HG03139 (cell line): ENCODE data around the gene CDC26.

Source experiments
- ATAC-seq: cut with Tn5 transposase; IDR thresholded peaks from one replicate; pipeline ENCODE4 v1.9.1; 2021; ENCODE audit not compliant: unreplicated experiment

CDC26 gene

DNA sequence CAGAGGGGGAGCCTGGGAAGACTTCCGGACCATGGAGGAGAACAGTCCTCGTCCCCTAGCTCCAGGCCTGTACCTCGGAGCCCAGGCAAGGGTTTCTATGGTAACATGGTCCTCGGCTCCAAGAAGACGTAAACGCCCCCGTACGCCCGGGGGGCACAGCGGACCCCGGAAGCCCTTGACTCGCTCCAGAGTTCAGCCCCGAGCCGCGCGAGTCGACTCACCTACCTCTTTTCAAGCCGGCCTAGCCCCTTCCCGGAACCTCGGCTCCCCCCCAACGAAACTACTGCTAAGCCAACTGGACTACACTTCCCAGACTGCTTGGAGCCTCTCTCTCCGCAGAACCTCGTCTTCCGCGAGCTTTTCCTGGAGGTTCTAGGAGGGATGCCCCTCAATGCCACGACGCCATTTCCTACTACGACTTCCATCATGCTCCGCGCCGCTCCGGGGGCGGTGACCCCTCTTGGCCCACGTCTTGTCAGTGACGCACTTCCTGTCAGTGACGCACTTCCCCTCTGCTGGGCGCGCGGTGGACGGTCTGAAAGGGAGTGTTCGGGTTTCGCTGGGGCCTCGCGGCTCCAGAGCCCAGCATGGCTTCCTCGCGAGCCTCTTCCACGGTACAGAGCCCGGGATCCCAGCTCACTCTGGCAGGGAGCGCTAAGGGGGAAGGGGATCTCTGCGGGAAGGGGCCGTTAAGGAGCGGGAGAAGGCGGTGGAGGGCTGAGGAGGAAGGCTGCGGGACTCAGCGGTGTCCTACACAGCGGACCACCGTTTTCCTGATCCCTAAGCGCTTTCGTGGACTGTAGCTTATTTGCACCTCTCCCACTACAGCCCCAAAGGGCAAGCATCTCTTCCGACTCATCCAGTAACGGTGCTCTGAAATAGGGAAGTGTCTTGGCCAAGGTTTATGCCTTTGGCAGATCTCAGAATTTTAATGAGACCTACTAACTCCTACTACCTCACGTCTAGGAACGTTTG is at the start of gene CDC26, which contains the start of gene PRPF4:
Gene CDC26 (minus strand): TSS at position 416 of the 975 bp plus-strand sequence. CDS start 3,065 bp downstream, outside the sequence.
Gene PRPF4 (plus strand): TSS at position 502 of the 975 bp plus-strand sequence. CDS start 86 bp downstream, at position 588.
- ATAC-seq = peak; percentile 98

DNA sequence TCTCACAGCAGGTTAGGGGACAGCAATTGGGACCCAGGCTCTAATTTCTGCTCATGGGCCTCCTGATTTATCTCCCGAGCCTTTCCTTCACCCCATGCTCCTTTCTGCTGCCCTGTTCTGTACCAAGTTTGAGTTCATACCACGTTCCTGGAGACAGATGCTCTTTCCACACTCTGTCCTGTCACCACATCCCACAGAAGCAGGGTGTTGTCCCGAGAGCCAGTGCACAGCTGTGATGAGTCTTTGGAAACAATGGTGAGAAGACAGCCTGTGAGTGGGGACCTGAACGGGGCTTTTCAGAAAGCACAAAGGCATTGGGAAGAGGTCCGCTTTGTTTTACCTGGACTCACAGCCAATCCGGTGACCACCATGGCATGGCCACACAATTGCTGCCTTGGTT is 47.3 kb upstream of the CDC26 start:
- no peak for ATAC-seq

DNA sequence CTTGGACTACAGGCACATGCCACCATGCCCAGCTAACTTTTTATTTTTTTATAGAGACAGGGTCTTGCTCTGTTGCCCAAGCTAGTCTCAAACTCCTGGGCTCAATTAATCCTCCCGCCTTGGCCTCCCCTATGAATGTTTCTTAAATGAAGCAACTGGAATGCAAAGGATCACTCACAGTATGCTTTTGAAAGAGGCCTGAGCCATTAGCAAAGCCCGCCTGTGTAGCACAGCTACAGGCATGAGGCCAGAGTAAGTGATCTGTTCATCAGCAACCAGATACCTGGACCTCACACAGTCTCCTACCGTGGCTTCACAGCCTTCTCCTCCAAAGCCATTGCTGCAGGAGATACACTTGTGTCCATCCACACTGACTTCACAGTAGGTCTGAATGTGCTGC is 44.7 kb upstream of the CDC26 start:
- no peak for ATAC-seq

DNA sequence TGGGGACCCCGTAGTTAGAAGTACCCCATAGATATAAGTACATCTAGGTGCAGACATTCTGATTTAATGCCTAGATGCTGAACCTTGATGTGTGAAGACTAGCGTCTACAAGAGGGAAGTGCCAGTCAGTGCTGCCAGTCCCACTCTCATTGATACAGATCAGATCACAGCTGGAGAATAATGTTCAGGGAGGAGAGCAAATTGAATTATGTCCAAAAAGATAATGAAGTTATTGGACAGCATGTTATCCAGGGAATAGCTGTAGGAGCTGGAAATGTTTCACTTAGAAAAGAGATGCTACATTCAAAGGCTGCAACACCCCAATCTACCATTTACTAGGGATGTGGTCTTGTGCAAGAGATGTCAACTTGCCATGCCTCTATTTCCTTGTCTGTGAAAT is 43.7 kb upstream of the CDC26 start:
- ATAC-seq = no peak

DNA sequence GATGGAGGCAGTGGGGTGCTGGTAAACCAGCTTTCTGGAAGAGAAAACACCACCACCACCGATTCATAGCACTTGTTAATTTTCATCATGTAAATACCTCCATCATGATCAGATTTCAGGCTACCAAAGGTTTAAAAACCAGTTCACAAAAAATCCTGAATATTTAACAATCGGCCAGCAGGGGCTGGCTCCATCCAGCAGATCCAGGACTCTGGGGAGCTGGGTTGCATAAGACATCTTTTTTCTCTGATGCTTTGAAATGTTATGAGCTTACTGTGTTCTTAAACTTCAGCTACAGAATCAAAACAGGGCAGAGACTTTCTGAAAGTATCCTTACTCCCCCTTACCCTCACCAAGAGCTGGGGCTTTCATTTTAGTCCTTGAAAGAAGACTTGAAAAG is 42.4 kb upstream of the CDC26 start:
- ATAC-seq = no peak

DNA sequence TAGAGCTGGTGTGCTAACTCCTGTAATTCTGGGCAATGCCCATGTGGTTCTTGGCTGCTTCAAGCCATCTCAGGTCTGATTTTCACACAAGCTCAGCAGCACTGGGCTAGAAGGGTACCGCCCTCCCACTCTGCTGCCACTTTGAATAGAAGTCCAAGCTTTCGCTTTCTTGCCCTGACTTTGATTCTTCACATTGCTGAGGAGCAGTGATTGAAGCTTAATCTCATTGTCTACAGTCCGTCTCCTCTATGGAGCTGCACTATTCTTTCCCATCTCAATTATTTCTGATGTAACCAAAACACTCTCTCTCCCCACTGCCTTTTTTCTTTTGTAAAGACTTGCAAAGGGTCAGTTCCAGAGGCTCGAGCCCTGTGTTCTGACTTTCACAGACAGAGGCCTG is 40.7 kb upstream of the CDC26 start:
- no peak for ATAC-seq

DNA sequence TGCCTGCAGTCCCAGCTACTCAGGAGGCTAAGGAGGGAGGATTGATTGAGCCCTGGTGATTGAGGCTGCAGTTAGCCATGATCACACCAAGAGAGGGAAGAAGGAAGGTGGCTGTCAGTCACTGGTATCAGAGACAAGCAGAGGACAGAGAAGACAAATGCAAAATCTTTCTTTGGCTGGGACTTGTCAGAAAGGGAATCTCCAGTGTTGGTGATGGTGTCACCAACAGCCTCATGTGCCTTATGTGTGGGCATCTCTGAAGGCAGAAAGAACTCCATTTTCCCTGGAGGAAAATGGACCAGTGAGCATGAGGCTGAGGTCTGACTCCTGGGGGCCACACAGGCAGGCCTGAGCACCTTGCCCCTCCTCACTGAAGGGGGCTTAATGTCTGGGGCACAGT is 39.9 kb upstream of the CDC26 start:
- no peak for ATAC-seq

DNA sequence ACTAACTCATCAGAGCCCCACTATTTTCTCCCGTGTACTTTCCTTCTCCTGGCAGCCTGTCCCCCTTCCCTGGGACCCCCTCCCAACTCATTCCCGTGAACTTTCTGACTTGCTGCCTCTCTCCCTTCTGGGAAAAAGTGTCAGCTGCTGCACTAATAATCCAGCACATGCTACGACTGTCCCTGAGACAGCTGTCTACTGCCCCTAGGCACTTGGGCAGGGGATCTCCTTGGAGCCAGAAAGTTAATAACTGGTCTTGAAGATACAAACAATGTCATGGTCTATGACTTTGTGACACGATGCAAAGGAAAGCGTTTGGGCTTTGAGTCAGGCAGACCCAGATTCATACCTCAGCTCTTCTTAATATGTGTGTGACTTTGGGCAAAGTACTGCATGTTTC is 37.9 kb upstream of the CDC26 start:
- no peak for ATAC-seq

DNA sequence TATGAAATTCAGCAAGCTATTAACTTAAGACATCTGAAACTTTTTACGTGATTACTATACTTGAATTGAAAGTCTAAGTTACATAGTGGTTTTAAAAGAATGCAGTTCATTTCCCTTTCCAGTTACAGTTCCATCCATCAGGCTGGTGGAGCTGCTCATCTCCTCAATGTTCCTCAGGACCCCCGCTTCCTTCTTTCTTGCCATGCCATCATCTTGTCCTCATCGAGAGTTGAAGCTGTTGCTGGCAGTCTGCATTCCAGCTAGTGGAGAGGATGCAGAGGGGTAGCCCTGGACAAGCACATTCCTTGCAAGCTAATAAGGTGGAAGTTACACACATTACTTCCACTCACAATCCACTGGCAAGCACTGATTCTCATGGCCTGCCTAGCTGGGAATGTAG is 36.6 kb upstream of the CDC26 start:
- ATAC-seq = no peak

DNA sequence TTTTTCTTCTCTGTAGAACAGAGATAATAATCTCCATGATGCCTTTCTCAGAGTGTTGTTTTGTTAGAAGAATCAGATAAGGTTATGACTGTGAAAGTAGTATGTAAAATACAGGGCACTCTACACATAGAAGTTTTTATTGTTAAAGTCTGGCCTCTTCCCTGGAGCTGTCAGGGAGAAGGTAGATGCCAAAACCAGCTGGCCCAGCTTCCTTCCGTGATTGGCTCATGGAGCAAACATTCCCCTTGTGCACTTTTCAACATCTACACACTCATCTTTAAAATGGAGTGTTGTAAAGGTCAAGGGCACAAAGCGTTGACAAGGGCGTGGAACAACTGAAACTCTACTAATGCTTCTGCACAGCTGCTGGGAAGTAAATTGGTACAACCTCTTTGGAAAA is 35.2 kb upstream of the CDC26 start:
- ATAC-seq = no peak

DNA sequence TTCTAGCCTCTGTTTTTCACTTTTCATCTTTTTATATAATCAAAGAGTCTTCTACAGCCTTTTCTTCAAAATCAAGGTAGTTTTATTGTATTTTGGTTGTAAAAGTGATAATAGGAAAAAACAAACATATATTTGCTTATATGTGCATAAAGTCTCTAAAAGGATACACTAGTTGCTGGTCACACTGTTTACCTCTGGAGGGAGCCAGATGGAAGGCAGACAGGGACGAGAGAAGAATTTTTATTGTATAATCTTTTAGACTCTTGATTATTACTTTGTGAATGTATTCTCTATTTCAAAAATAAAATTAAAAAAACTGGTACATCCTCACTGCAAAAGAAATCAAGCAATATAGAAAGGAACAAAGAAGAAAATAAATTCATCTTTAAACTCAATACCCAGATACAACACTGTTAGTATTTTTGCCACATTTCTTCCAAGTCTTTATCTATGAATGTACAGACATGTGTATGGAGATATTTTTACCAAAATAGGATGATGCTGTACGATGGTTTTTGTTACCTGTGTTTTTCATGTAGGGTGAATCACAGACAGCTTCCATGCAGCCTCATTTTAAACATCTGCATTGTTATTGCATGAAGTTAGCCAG is 33.9 kb upstream of the CDC26 start:
- ATAC-seq = no peak

DNA sequence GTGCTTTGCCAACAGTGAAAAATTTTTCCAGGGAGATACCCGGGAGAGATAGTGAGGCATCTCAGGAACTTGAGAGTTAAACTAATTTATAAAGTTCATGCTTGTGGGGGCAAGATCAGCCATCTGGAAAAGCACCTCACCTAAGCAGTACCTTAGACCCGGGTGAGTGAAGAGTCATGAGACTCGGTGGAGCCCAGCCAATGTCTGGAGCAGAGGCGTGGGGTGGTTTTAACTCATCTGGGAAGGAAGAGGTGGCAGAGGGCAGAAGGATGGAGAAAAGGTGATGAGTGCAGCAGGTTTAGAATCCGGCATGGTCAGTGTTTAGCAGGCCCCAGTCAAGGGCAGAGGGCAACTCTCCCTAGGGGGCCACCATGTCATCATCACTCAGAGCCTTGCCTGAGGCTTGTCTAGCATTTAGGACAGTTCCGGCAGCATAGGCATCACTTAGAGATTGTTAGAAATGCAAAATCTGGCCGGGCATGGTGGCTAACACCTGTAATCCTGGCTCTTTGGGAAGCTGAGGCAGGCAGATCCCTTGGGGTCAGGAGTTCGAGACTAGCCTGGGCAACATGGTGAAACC is 32.1 kb upstream of the CDC26 start:
- no peak for ATAC-seq

DNA sequence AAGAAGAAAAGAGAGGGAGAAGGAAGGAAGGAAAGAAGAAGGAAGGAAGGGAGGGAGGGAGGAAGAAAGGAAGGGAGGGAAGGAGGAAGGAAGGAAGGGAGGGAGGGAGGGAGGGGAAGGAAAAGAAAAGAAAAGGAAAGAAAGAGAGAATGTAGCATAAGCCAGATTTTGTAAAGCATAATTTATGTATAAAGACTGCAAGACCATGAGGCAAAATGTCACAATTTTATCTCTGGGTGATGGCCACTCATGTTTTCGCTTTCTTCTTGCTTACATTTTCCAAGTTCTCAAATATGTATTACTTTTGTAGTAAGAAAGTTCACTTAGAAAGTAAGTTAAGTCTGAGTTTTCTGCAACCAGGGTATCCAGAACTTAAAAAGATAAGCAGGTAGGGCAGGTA is 31.2 kb upstream of the CDC26 start:
- no peak for ATAC-seq

DNA sequence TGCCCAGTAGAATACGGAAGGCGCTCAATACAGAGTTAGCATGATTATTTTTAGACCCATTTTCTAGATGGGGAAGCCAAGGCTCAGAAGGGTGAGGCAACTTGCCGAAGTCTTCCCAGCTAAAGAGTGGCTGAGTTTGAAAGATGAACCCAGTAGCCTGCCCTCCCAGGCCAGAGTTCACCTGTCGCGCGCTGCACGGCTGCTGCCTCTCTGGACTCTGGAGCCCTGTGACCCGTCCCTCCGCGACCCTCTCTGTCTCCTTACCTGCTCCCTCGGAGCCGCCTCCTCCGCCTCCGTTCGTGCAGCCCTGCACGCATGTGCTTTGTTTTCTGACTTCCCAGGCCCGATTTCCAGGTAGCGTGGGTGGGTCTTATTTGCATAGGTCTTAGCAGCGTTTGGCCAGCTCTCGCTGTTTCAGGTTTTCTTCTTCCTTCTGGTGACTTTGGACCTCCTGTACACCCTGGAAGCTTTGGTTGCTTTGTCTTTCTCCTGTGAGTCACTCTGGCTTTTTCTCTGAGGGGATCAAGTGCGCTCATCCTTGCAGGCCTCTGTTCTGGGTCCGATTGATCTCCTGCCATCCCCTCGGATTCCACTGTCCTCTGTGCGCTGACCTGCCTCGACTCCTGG is 27.5 kb upstream of the CDC26 start, which contains the start of gene RNF183:
Gene RNF183 (minus strand): TSS at position 585 of the 627 bp plus-strand sequence. CDS start 5,192 bp downstream, outside the sequence.
- ATAC-seq = no peak

DNA sequence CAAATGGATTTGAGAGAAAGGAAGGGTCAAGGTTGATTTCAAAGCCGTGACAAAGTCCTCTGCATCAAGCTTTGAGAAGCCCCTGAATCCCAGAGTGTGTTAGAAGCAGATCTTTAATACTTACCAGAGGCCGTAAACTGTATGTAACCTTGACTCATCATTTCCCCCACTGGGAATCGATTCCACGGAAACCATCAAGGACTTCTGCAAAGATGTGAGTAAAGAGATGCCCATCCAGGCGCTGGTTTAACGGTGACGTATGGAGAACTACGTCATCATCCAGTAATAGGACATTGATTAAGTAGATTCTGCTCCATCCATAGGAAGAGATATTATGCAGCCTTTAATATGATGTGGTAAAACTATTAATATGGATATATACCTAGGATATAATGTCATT is 26.2 kb upstream of the CDC26 start:
- no peak for ATAC-seq

DNA sequence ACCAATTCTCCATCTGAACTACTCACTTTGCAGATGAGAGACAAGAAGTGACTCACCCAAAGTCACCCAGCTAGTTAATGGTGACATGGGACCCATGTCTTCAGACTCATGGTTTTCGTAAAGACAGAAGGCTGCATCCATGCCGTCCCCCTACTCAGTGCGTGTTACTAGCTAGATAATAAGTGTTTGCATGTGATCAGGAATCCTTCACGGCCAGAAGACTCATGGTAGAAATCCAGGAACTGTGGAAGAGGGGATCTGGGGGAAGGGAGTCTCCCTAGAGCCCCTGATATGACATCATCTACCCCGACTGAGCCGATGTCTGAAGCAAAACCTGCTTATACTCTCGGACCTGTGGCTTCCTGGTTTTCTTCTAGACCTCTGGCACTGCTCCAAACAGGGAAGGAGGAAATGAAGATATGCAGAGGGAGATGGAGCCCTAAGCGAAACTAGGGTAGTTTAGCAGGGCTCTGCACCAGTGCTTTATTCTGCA is 24.5 kb upstream of the CDC26 start:
- ATAC-seq = no peak

DNA sequence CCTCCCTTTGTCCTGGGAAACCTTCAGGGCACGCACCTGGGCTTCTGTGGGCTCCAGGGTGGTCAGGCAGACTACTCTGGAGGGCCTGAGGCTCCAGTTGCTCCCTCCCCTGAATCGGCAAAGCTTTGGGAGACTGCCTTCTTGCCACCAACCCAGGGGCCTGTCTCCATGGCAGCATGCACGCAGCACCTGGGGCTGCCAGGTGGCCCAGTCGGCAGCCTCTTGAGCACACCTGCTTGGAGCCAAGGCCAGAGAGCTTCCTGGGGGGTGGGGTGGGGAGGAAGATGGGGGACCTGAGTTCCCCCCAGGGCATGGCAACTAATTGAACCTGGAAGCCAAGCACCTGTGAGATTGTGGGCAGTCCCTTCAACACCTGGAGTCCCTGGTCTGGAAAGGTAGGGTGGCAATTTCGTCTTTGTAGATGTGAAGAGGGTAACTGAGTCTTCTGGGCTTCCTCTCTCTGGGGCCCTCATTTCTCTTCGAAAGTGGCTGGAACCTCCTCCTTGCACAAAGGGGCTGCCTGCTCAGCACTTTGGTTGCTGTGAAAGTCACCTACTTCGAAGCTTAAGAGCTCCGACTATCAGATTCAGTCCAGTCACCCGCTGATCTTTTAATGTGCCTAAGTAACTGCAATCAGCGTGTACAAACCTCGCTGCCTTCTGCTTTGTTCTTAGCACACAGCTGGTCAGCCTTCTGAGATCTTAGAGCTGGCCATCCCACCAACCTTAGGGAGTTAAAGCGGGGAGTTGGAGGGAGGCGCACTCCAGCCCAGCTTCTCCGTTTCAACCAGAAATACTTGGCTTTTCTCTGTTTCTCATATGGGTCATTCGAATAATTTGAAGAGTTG is 23.8 kb upstream of the CDC26 start:
- no peak for ATAC-seq

DNA sequence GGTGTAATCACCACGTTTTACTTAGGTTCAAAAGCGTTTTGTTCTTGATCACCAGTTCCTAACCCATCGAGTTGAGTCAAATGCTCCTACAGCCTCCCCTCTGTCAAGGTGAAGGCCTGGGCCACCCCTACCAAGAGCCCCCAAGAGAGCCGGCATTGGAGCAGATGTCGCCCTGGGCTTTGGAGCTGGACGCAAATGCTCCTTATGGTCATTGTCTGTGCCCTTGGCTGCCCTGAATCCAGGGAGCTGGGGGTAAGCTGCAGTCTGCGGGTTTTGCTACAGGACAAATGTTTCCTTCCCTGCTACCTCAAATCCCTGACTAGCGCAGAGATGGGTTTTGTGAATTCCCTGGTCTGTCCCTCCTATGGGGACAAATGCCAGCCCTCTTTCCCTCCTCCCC is 22.9 kb upstream of the CDC26 start:
- ATAC-seq = no peak

DNA sequence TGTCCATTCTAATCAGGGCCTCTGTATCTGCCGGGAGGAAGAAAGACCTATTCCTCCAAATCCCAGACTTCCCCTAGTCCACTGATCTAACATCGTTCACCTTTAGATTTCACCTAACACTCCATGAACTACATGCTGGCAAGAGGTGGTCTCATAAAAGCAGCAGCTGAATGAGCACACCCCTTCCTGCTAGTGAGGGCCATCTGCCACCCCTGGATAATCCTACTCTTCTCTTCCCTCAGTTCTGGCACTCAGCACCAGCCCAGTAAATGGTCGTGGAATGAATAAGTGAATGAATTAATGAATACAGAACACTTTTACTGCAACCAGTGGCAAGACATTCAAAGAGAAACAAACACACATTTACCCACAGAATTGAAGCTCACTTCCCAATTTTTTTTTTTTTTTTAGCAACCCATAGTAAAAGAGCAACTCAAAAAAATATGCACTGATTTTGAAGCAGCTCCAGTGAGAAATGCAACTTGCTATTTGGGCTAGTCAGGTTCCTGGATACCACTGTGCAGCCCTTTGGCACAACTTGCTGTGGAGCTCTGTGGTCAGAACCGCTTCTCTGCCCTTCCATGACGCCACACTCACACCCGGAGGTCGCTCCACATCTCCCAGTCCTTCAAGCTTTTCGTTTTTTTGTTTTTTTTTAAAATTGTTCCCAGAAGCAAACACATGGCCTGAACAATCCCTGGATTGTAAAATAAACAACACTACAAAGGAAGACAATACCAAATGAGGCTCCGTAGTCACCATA is 21.6 kb upstream of the CDC26 start:
- ATAC-seq = no peak
